GM20000 (cell line): ENCODE measurements around the gene TAAR8.
"Not testable (repeated sequence)": the region's sequence is repeated elsewhere in the genome, so short reads cannot be mapped to it uniquely, and the experiment has no call there.

Source experiments
- DNase-seq: peaks from one replicate; pipeline ENCODE4 v3.0.0; 2012; ENCODE audit warnings: low spot score
- TF ChIP-seq, protein P1 (sequence below): IDR thresholded peaks from 2 replicates; pipeline ENCODE4 v1.5.1; 2012; ENCODE audit warnings: mild to moderate bottlenecking, control low read depth; ENCODE audit errors: extremely low read depth, missing control alignments

The TAAR8 gene

DNA sequence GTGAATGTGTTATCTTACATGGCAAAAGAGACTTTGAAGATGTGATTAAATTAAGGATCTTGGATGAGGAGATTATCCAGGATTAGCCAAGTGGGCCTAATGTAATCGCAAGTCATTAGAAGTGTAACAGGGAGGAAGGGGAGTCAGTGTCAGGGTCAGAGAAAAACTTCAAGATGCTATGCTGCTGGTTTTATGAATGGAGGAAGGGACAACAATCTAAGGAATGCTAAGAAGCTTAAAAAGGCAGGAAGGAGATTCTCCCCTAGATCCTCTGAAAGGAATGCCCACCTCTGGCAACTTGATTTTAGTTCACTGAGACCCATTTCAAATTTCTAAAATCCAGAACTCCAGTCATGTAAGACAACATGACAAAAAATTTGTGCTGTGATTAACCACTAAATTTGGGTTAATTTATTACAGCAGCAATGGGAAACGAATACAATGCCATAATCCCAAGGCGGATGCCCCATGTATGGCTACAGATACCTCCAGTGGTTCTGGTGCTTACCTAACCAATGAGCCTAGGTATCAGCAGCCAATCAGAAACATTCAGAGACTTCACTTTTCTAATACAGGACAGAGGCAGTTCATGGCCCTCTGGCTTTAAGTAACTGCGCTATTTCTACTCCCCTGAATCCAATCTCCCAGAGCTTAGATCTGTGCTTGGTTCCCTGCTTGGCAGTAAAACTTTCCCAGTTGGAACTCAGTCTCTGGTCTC, 3.6 kb upstream of the TAAR8 start:
- TF ChIP-seq, protein P1, sequence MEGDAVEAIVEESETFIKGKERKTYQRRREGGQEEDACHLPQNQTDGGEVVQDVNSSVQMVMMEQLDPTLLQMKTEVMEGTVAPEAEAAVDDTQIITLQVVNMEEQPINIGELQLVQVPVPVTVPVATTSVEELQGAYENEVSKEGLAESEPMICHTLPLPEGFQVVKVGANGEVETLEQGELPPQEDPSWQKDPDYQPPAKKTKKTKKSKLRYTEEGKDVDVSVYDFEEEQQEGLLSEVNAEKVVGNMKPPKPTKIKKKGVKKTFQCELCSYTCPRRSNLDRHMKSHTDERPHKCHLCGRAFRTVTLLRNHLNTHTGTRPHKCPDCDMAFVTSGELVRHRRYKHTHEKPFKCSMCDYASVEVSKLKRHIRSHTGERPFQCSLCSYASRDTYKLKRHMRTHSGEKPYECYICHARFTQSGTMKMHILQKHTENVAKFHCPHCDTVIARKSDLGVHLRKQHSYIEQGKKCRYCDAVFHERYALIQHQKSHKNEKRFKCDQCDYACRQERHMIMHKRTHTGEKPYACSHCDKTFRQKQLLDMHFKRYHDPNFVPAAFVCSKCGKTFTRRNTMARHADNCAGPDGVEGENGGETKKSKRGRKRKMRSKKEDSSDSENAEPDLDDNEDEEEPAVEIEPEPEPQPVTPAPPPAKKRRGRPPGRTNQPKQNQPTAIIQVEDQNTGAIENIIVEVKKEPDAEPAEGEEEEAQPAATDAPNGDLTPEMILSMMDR = no peak
- DNase-seq = no peak

DNA sequence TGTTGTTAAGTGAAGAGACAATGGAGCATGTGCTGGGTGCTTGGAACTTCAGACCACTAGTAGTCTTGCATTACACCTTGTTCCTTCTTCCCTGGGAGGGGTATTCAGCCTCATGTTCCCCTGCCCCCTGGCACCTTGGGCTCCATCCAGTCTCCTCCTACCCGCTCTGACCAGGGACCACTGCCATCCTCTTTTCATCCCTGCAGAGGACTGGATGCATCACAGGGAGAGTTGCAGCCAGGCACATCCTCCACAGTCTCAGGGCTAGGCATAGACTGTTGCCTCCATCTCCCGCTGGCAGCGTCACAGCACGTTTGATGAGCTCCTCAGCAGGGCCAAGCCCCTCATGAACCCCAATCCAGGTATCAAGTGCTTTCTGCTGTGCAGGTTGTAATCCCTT, 1.3 kb upstream of the TAAR8 start:
- no peak for DNase-seq
- TF ChIP-seq, protein P1 = no peak

DNA sequence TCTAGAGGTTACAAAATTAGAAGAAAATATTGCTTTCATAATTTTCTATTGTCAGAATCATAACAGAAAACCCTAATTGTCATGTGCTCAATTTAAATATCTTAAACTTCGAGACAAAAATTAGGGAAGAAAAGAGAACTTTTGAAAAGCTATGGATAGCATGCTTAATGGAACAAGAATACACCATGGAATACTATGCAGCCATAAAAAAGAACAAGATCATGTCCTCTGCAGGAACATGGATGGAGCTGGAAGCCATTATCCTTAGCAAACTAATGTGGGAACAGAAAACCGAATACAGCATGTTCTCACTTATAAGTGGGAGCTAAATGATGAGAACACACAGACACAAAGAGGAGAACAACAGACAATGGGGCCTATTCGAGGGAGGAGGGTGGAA, 7.6 kb downstream of the TAAR8 start:
- not testable (repeated sequence) for DNase-seq

DNA sequence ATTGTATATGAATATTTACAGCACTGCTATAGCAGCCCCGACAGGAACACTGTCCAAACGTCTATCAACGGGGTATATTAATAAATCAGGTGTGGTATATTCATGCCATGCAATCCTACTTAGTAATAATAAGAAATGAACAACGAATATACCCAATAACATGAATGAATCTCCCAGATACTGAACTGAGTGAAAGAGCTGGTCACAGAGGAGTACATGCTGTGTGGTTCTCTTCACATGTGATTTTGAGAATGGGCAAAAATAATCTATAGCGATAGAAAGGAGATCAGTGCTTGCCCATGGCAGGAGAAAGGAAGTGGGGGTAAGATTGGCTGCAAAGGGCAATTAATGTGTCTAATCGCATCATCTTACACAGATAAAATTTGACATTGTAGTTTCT, 13.9 kb downstream of the TAAR8 start:
- no peak for DNase-seq
- TF ChIP-seq, protein P1 = no peak

DNA sequence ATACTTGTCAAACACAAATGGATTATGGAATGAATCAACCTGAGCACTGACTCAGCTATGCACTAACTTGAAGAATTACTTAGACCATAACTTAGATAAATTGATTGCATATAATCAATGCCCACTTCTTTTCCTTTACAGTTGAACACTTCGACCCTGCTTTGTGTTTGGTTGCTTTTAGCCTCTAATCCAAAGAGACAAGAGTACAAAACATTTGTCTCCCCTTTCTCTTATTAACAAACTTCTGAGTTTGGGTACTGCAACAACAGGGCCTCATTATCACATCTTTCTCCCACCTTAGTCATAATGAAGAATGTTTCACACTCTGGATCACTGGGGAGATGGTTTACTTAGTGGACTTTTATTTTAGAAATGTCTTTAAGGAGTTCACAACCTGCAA, 15.1 kb downstream of the TAAR8 start:
- no peak for DNase-seq
- TF ChIP-seq, protein P1 = no peak

DNA sequence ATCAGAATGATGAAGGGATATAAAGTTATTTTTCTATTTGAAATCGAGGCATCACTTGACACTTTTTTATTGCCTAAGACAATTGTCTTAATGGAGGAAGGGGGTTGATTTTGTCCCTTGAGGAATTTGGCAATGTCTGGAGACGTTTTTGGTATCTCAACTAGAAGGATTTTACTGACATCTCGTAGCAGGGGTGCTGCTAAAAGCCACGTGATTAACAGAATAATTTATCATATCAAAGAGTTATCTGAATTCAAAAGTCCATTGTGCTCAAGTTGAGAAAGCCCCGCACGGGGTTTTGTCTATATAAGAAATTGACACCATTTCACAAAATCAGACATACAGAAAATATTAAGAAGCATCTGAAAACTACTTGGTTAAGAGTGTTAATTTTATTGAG, 16.1 kb downstream of the TAAR8 start:
- DNase-seq = no peak
- TF ChIP-seq, protein P1 = no peak

DNA sequence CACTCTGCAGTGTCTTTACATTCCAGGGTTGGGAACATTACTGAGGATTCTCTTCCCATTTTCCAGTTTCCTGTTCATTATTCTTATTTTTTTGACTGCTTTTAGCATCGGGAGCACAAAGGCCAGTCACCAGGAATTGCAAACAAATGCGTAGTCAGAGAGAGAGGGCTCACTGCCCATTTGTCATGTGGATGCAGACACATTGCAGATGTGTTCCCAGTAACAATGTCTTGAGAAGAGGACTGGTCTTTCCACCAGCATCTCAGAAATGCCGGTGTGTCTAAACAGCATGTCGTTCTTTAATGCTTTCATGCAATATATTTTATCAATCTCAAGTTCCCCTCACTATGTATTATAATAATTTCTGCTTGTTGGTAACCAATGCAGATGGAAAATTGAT, 16.7 kb downstream of the TAAR8 start:
- TF ChIP-seq, protein P1 = no peak
- no peak for DNase-seq

DNA sequence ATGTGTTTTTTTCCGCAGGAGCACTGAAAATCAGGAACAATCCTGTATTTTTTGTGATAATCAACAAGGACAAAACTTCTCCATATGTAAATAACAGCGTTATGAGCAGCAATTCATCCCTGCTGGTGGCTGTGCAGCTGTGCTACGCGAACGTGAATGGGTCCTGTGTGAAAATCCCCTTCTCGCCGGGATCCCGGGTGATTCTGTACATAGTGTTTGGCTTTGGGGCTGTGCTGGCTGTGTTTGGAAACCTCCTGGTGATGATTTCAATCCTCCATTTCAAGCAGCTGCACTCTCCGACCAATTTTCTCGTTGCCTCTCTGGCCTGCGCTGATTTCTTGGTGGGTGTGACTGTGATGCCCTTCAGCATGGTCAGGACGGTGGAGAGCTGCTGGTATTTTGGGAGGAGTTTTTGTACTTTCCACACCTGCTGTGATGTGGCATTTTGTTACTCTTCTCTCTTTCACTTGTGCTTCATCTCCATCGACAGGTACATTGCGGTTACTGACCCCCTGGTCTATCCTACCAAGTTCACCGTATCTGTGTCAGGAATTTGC, 17.8 kb downstream of the TAAR8 start, which contains the start of gene TAAR6:
Gene TAAR6, plus strand, starts transcription at position 102 of the 557 bp plus-strand sequence. Its CDS starts 0 bp downstream, at position 102.
- DNase-seq = no peak
- TF ChIP-seq, protein P1 = no peak
